ENCODE data around the gene ZKSCAN8.

ZKSCAN8 gene

GRCh38 chr6:28139860-28140543 lies 1.7 kb upstream of the ZKSCAN8 start:
- no peak for DNase-seq (ENCODE audit: low read depth)

GRCh38 chr6:28140616-28141015 lies 1.1 kb upstream of the ZKSCAN8 start:
- DNase-seq (ENCODE audit: low read depth), result no peak

- DNase-seq (ENCODE audit: low read depth), result no peak
Measured at GRCh38 chr6:28142446-28142845, 763 bp downstream of the ZKSCAN8 start.

GRCh38 chr6:28145231-28145630 lies 3.5 kb downstream of the ZKSCAN8 start:
- DNase-seq (ENCODE audit: low read depth), result no peak

GRCh38 chr6:28152531-28152930 lies 10.8 kb downstream of the ZKSCAN8 start:
- DNase-seq (ENCODE audit: low read depth), result no peak

GRCh38 chr6:28153546-28153945 lies 11.9 kb downstream of the ZKSCAN8 start:
- no peak for DNase-seq (ENCODE audit: low read depth)

- DNase-seq (ENCODE audit: low read depth), result no peak
Measured at GRCh38 chr6:28154357-28154756, 12.7 kb downstream of the ZKSCAN8 start.

GRCh38 chr6:28158318-28158717 lies 16.6 kb downstream of the ZKSCAN8 start:
- no peak for DNase-seq (ENCODE audit: low read depth)

- no peak for DNase-seq (ENCODE audit: low read depth)
Measured at GRCh38 chr6:28159029-28159607, 17.4 kb downstream of the ZKSCAN8 start.

- no peak for DNase-seq (ENCODE audit: low read depth)
Measured at GRCh38 chr6:28160233-28160632, 18.6 kb downstream of the ZKSCAN8 start.

GRCh38 chr6:28161410-28162079 lies 19.9 kb downstream of the ZKSCAN8 start:
- DNase-seq (ENCODE audit: low read depth), result peak; percentile 71

- no peak for DNase-seq (ENCODE audit: low read depth)
Measured at GRCh38 chr6:28165563-28165962, 23.9 kb downstream of the ZKSCAN8 start.

GRCh38 chr6:28167068-28167467 lies 25.4 kb downstream of the ZKSCAN8 start:
- no peak for DNase-seq (ENCODE audit: low read depth)

- no peak for DNase-seq (ENCODE audit: low read depth)
Measured at GRCh38 chr6:28167926-28168325, 26.2 kb downstream of the ZKSCAN8 start.

GRCh38 chr6:28171271-28171670 lies 29.6 kb downstream of the ZKSCAN8 start:
- DNase-seq (ENCODE audit: low read depth), result no peak

- DNase-seq (ENCODE audit: low read depth), result no peak
Measured at GRCh38 chr6:28172006-28172405, 30.3 kb downstream of the ZKSCAN8 start.

- no peak for DNase-seq (ENCODE audit: low read depth)
Measured at GRCh38 chr6:28176373-28176772, 34.7 kb downstream of the ZKSCAN8 start.

- DNase-seq (ENCODE audit: low read depth), result no peak
Measured at GRCh38 chr6:28182255-28182654, 40.6 kb downstream of the ZKSCAN8 start.

GRCh38 chr6:28188111-28188979 lies 46.7 kb downstream of the ZKSCAN8 start:
- DNase-seq (ENCODE audit: low read depth), result no peak

GRCh38 chr6:28200020-28200419 lies 58.3 kb downstream of the ZKSCAN8 start:
- DNase-seq (ENCODE audit: low read depth), result no peak

- DNase-seq (ENCODE audit: low read depth), result no peak
Measured at GRCh38 chr6:28203201-28203600, 61.5 kb downstream of the ZKSCAN8 start.

- no peak for DNase-seq (ENCODE audit: low read depth)
Measured at GRCh38 chr6:28205879-28206278, 64.2 kb downstream of the ZKSCAN8 start.

- DNase-seq (ENCODE audit: low read depth), result no peak
Measured at GRCh38 chr6:28206527-28206926, 64.8 kb downstream of the ZKSCAN8 start.
